GM13976 (cell line): ENCODE data around the gene PPP3CA.

Experiments used
- DNase-seq: peaks from one replicate; pipeline ENCODE4 v3.0.0; 2012; ENCODE audit warnings: low spot score
- CTCF ChIP-seq: IDR thresholded peaks from 2 replicates; pipeline ENCODE4 v1.5.1; 2012; ENCODE audit warnings: borderline replicate concordance, mild to moderate bottlenecking; ENCODE audit not compliant: insufficient read depth; ENCODE audit errors: extremely low read depth, missing control alignments, control extremely low read depth
- in situ Hi-C: fragments of 300-500 bp; cut with MboI; formaldehyde crosslinking; loops from one replicate; pipeline ENCODE4 v1.12.0; 2022; ENCODE audit warnings: low sequenced_read_pairs, mixed read lengths, inconsistent platforms; ENCODE audit not compliant: unreplicated experiment

The PPP3CA gene

GRCh38 chr4:101155945-101156344, 191.4 kb downstream of the PPP3CA start:
- DNase-seq: no peak
- no peak for TF ChIP-seq CTCF
- in situ Hi-C loops: loop anchor here (25.0 kb wide), 1 partner anchor 556 kb away; no protein-coding TSS in a partner anchor

DNA sequence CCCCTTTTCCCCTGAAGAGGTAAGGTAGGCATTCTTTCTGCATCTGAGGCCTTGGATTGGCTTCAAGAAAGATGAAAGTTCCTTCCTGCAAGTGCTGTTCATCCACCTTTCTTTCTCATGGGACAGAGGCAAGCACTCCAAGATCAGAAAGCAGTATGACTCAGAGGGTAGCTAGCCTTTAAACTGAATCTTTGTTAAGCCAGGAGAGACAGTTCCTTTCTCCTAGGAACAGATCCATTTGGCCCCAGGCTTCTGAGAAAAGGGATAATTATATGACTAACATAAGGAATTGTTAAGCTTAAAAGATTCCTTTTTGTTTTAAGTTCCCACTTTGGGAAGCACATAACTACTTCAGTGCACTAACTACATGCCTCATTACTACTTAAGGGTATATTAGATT, 192.0 kb downstream of the PPP3CA start:
- in situ Hi-C loops: loop anchor here (25.0 kb wide), 1 partner anchor 557 kb away; no protein-coding TSS in a partner anchor

DNA sequence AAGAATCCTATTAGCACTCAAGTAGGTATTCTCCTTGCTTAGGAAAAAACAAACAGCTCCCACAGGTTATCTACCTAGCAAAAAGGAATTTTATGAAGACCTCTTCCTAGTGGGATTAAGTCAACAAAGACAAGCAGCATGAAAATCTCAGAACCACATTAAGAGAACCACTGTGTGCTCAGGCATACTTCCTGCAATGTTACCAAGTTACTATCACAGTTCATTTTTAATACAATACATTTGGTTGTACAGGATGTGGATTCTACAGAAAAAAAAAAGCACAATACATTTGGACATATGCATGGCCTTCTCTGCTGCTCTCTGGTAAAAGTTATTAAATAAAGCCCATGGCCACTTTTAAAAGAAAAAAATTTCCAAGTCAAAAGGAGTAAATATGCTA, 193.7 kb downstream of the PPP3CA start:
- TF ChIP-seq CTCF: no peak
- in situ Hi-C loops: loop anchor here (25.0 kb wide), 1 partner anchor 559 kb away; no protein-coding TSS in a partner anchor
- no peak for DNase-seq

More for the DNA sequence above, 192.0 kb downstream of the PPP3CA start:
- no peak for DNase-seq
- no peak for TF ChIP-seq CTCF

- DNase-seq: no peak
- in situ Hi-C loops: loop anchor here (25.0 kb wide), 1 partner anchor 560 kb away; no protein-coding TSS in a partner anchor
- TF ChIP-seq CTCF: no peak
Observed at GRCh38 chr4:101152521-101152920, 194.8 kb downstream of the PPP3CA start.

DNA sequence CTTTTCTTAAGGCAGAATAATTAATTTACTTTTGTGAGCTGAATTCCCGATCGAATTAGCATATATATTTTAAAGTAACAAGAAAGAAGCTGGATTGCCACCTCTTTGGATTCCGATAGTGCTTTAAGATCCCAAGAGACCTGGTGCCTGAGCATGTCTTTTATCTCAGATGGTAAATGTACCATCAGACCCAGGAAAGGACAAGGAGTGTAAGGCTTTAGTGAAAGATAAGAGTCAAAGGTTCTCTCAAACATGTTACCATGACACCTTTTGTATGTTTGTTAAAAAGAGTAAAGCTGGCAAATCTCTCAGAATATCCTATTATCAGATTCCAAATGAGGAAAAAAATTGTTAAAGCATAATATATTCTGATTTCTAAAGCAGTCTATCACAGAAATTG, 198.8 kb downstream of the PPP3CA start:
- in situ Hi-C loops: no loop called here
- no peak for DNase-seq
- no peak for TF ChIP-seq CTCF

- in situ Hi-C loops: no loop called here
- no peak for DNase-seq
- no peak for TF ChIP-seq CTCF
Observed at GRCh38 chr4:101147283-101147682, 200.0 kb downstream of the PPP3CA start.
